ENCODE data around the gene ERC2.

DNA sequence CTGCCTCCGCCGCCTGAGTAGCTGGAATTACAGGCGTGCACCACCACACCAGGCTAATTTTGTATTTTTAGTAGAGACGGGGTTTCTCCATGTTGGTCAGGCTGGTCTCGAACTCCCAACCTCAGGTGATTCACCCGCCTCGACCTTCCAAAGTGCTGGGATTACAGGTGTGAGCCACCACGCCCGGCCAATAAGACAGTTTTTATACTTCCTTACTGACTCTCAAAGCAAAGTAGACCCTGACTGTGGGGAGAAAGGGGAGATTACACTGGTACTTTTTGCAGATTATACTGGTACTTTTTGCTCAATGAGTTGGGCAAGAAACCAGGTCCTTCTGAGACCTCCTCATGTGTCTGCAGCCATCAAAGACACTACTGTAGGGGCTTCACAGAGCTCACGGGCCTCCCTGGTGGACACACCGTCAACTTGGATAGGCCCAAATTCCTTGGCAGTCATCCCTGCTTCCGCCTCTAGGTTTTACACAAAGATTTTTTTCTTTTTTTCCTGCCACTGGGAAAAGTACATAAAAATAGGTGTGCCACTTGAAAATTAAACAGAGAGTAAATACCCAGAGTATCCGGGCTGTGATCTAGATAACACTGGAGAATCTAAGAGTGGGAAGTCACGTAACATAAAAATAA lies 837.9 kb downstream of the ERC2 start:
- TF ChIP-seq, protein P1, sequence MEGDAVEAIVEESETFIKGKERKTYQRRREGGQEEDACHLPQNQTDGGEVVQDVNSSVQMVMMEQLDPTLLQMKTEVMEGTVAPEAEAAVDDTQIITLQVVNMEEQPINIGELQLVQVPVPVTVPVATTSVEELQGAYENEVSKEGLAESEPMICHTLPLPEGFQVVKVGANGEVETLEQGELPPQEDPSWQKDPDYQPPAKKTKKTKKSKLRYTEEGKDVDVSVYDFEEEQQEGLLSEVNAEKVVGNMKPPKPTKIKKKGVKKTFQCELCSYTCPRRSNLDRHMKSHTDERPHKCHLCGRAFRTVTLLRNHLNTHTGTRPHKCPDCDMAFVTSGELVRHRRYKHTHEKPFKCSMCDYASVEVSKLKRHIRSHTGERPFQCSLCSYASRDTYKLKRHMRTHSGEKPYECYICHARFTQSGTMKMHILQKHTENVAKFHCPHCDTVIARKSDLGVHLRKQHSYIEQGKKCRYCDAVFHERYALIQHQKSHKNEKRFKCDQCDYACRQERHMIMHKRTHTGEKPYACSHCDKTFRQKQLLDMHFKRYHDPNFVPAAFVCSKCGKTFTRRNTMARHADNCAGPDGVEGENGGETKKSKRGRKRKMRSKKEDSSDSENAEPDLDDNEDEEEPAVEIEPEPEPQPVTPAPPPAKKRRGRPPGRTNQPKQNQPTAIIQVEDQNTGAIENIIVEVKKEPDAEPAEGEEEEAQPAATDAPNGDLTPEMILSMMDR (conservative IDR thresholded peaks at IDR 0.05; ENCODE audit: low read length), result no peak
- no peak for TF ChIP-seq EZH2phosphoT487 (IDR thresholded peaks at IDR 0.05; ENCODE audit: borderline replicate concordance)
